ENCODE results near the gene ARID3A. TPM values are rescaled to one million over a fixed set of nuclear protein-coding genes. Genes with fewer than 3 reads are reported as not detected.

ARID3A gene
- total and polyA plus RNA-seq, 2 of the 13 experiments (the other 11 are each of a cell fraction or from before 2014, with no cell fraction given), result 71.3 to 77.9 TPM

GRCh38 chr19:952680-953444 lies 27.0 kb downstream of the ARID3A start:
- CTCF ChIA-PET (ENCODE audit: low intra/inter-chr PET ratio, low total read pairs), result no interaction called here
- Histone ChIP-seq H3K4me3 (replicated peaks in 1 of 3; ENCODE audit: insufficient read depth in 1 of 3, low read depth in 2 of 3, low read length in 3 of 3) (peak overlapping the region; percentile 31 to 70 (median 36); a peak in 5 of 6 replicates), H3K4me2 (ENCODE audit: low read depth, low read length) (peak overlapping the region; percentile 86)
- TF ChIP-seq MEIS2 (CRISPR knock-in tag; IDR thresholded peaks at IDR 0.05) (peak; percentile 79), SUZ12 (IDR thresholded peaks at IDR 0.05; ENCODE audit: low read depth, low read length) (no peak), ZBTB8A (CRISPR knock-in tag; IDR thresholded peaks at IDR 0.05; ENCODE audit: borderline replicate concordance, low read depth) (no peak), ZC3H4 (CRISPR knock-in tag; IDR thresholded peaks at IDR 0.05; ENCODE audit: borderline replicate concordance) (peak; percentile 69; the same call in 1 of the 2 replicates), BCLAF1 (IDR thresholded peaks at IDR 0.05) (no peak), SOX5 (CRISPR knock-in tag; IDR thresholded peaks at IDR 0.05; ENCODE audit: borderline replicate concordance) (peak; percentile 81), GTF3A (CRISPR knock-in tag; conservative IDR thresholded peaks at IDR 0.05) (no peak), DDIT3 (CRISPR knock-in tag; IDR thresholded peaks at IDR 0.05) (no peak), ZNF24 (IDR thresholded peaks at IDR 0.05) (0 out of 2 replicates have a peak, but pooled peaks have one; percentile 40), AGO1 (IDR thresholded peaks at IDR 0.05; ENCODE audit: low read depth, low read length, poor library complexity, severe bottlenecking) (peak; percentile 49), TBX2 (CRISPR knock-in tag; IDR thresholded peaks at IDR 0.05; ENCODE audit: borderline replicate concordance) (peak; percentile 95), ASH2L (IDR thresholded peaks at IDR 0.05; ENCODE audit: insufficient read length, low read depth, low read length) (peak; percentile 99), RFX1 (IDR thresholded peaks at IDR 0.05) (no peak), ZBTB33 (CRISPR knock-in tag; IDR thresholded peaks at IDR 0.05) (peak; percentile 86), MIER3 (CRISPR knock-in tag; IDR thresholded peaks at IDR 0.05; ENCODE audit: borderline replicate concordance) (peak; percentile 98), ZNF768 (CRISPR knock-in tag; IDR thresholded peaks at IDR 0.05) (no peak), ZNF577 (CRISPR knock-in tag; IDR thresholded peaks at IDR 0.05; ENCODE audit: borderline replicate concordance, low read depth) (no peak), RFXANK (CRISPR knock-in tag; IDR thresholded peaks at IDR 0.05) (no peak), ZNF136 (CRISPR knock-in tag; IDR thresholded peaks at IDR 0.05; ENCODE audit: low read depth) (peak; percentile 53; the same call in 1 of the 2 replicates), RBFOX2 (IDR thresholded peaks at IDR 0.05; ENCODE audit: low read depth, low read length) (peak; percentile 89)

More at GRCh38 chr19:952680-953444, 27.0 kb downstream of the ARID3A start:
- in situ Hi-C loops (cut with HindIII; ENCODE audit: extremely low pct_ligation_motif_present, low pct_unique_long_range_greater_than_20kb) (no loop called here), intact Hi-C loops (cut with micrococcal nuclease; ENCODE audit: unreplicated experiment) (loop anchor here (2.0 kb wide), 2 partner anchors 18 to 68 kb away; partner anchors contain the start of genes RNU6-2 and TMEM259)
- Histone ChIP-seq H3K9me3 (ENCODE audit: low read length) (no peaks in the 10 kb centered on the region), H3K36me3 (replicated peaks in 1 of 2; ENCODE audit: control insufficient read depth in 1 of 2, insufficient read depth in 2 of 2, low read length in 2 of 2) (peaks cover 12% of the 10 kb centered on the region in 2 experiments; a peak in 4 of 5 replicates), H3K79me2 (ENCODE audit: insufficient read depth, low read length) (peaks cover 72% of the 10 kb centered on the region), H3K9ac (ENCODE audit: insufficient read depth, low read depth, low read length) (peak overlapping the region; percentile 92), H3K27me3 (ENCODE audit: control insufficient read depth in 1 of 2, insufficient read depth in 2 of 2, low read length in 2 of 2) (no peaks in the 10 kb centered on the region), H2AFZ (ENCODE audit: low read length) (no peak overlapping the region), H3K4me1 (ENCODE audit: insufficient read depth, low read length) (peaks cover 85% of the 10 kb centered on the region), H3K27ac (ENCODE audit: extremely low read length, insufficient read depth, low read length) (peak overlapping the region; percentile 99), H4K20me1 (ENCODE audit: insufficient read depth, low read length) (peaks cover under 1% of the 10 kb centered on the region; the same call in 1 of the 2 replicates)
- DNase-seq (ENCODE audit: low spot score) (peak; percentile 95), FAIRE-seq (peak; percentile 80), ATAC-seq (peak; percentile 82)
- POLR2A ChIA-PET, result interaction anchor here (0.8 to 4.8 kb wide), 19 partner anchors 9 to 40 kb away, joined by 3 to 50 read pairs (median 4); partner anchors contain the start of gene WDR18
- WGBS (ENCODE audit: low lambda C conversion rate), result 2% methylated on average over 8 of the region's 21 CpGs
- no TSS peak for BruUV-seq (replicated peaks)

Data from HepG2 (cell line).